IPS-18c (cell line): ENCODE results near the gene C11orf86.
"Not testable (repeated sequence)": the region's sequence is repeated elsewhere in the genome, so short reads cannot be mapped to it uniquely, and the experiment has no call there.

ENCODE experiments used
- H3K4me3 ChIP-seq: 2 replicates; pipeline ENCODE4 v1.7.0; 2013; ENCODE audit warnings: low read depth, mild to moderate bottlenecking, low read length, moderate library complexity; ENCODE audit not compliant: insufficient read depth
- H3K9me3 ChIP-seq: one replicate; pipeline ENCODE4 v1.6.1; 2013; ENCODE audit warnings: mild to moderate bottlenecking, low read length, moderate library complexity; ENCODE audit not compliant: control insufficient read depth, insufficient read depth

Gene C11orf86

GRCh38 chr11:66961691-66962213, 13.4 kb upstream of the C11orf86 start:
- H3K9me3 ChIP-seq, H3K4me3 ChIP-seq: not testable (repeated sequence)

DNA sequence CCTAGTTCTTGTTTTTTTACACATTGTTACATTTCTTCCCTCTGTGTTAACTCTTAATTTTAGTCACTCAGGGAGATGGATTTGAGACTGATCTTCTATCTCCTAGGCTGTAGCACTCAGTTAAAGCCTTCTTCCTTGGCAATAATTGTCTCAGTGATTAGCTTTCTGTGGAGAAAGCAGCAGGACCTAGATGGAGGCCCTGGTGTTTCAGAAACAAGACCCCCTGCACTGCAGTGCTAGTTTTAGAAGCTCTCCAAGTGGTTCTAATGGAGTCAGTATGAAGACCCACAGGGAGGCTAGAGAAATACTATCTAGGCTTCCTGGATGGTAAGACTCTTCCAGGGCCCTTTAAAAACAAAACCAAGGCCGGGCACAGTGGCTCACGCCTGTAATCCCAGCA, 12.9 kb upstream of the C11orf86 start:
- no peaks in the 10 kb centered on the region for H3K9me3 ChIP-seq

GRCh38 chr11:66962801-66963200, 12.3 kb upstream of the C11orf86 start:
- H3K9me3 ChIP-seq, result no peaks in the 10 kb centered on the region
- H3K4me3 ChIP-seq, result no peak overlapping the region

More for the DNA sequence above, 12.9 kb upstream of the C11orf86 start:
- no peak overlapping the region for H3K4me3 ChIP-seq

- Histone ChIP-seq H3K4me3 (no peak overlapping the region), H3K9me3 (no peaks in the 10 kb centered on the region)
Measured at GRCh38 chr11:66964495-66964894, 10.6 kb upstream of the C11orf86 start.

- no peak overlapping the region for H3K4me3 ChIP-seq
- H3K9me3 ChIP-seq, result peaks cover 4% of the 10 kb centered on the region
Measured at GRCh38 chr11:66966351-66966750, 8.8 kb upstream of the C11orf86 start.

GRCh38 chr11:66967670-66968425, 7.3 kb upstream of the C11orf86 start:
- peaks cover 4% of the 10 kb centered on the region for H3K9me3 ChIP-seq
- no peak overlapping the region for H3K4me3 ChIP-seq

DNA sequence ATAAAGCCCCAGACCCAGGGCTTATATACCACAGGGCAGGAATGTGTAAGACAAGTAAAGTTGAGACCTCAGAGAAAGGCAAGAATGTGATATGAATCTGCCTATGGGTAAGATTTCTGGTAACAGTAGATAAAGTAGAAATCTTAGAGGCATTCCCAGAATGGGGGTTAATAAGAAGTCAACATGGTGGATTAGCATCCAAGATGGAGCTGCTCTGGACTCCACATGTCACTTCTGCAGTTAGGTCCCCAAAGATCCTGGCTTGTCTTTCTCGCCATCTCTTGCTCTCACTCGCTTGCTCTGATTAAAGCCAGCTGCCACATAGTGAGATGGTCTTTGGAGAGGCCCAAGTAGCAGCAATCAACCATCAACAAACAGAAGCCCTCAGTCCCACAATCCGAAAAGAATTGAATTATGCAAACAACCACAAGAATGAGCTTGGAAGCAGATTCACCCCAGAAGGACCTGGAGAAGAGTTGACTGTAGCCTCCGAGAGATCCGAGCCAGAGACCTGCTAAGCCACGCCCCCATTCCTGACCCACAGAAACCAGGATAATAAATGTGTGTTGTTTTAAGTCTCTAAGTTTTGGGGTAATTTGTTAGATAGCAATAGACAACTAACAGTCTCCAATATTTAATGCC, 5.4 kb upstream of the C11orf86 start:
- peaks cover 4% of the 10 kb centered on the region for H3K9me3 ChIP-seq
- H3K4me3 ChIP-seq, result no peak overlapping the region

GRCh38 chr11:66970371-66970806, 4.7 kb upstream of the C11orf86 start:
- Histone ChIP-seq H3K4me3 (no peak overlapping the region), H3K9me3 (peaks cover 4% of the 10 kb centered on the region)

DNA sequence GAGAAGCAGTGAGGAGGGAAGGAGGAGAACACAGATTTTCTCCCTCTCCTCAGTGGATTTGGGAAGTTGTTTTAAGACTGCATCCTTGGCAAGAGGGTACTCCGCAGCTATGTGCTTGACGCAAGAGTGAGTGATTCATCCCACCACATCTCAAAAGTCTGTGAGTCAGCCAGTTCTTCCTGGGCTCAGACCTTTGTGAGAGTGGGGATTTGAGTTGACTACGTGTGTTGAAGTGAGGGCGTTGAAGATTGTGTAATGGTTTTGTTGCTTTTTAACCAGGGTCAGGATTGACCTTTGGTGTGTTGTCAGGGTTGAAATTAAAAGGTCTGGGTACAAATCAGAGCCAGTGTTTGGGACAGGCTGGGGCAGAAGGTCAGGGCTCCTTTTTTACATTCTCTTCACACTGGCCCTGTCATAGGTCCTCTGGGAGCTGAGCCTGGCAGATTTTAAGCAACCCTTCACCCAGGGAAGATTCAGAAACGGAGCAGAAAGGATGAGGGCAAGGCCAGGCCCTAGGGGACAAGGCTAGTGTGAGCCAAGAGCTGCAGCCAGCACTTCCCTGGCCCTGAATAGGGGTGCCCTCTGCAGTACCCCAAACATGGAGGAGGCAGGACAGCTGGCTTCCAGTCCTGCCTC, 4.2 kb upstream of the C11orf86 start:
- H3K9me3 ChIP-seq, result peaks cover 4% of the 10 kb centered on the region
- no peak overlapping the region for H3K4me3 ChIP-seq

- H3K4me3 ChIP-seq, result no peak overlapping the region
- H3K9me3 ChIP-seq, result peaks cover 4% of the 10 kb centered on the region
Measured at GRCh38 chr11:66971488-66971887, 3.6 kb upstream of the C11orf86 start.

- H3K4me3 ChIP-seq, result no peak overlapping the region
- H3K9me3 ChIP-seq, result peaks cover 4% of the 10 kb centered on the region
Measured at GRCh38 chr11:66973956-66974580, 1.0 kb upstream of the C11orf86 start.

DNA sequence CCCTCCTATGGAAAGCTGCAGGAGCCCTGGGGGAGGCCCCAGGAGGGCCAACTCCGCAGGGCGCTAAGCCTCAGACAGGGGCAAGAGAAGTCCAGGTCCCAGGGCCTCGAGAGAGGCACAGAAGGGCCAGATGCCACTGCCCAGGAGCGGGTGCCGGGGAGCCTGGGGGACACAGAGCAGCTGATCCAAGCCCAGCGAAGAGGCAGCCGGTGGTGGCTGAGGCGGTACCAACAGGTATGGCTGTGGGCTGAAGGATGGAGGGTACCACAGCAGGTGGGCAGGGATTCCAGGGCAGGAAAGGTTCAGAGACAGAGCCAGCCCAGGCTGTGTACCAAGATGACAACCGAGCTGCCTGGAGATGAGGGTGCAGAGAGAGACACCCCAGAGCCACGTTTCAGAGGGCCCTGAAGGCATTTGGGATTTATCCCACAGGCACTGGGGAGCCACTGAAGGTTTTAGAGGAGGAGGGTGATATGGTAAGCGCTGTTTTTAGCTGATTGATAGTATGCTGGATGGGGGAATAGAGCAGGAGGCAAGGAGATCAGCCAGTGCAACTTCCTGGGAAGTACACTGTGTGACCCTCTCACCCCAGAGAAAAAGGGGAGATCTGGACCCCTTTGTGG, 412 bp downstream of the C11orf86 start:
- no peak overlapping the region for H3K4me3 ChIP-seq
- no peaks in the 10 kb centered on the region for H3K9me3 ChIP-seq

GRCh38 chr11:66976028-66976467, 944 bp downstream of the C11orf86 start:
- H3K9me3 ChIP-seq, result no peaks in the 10 kb centered on the region
- H3K4me3 ChIP-seq, result no peak overlapping the region

GRCh38 chr11:66976925-66977324, 1.8 kb downstream of the C11orf86 start:
- no peak overlapping the region for H3K4me3 ChIP-seq
- H3K9me3 ChIP-seq, result no peaks in the 10 kb centered on the region

- Histone ChIP-seq H3K9me3 (no peaks in the 10 kb centered on the region), H3K4me3 (no peak overlapping the region)
Measured at GRCh38 chr11:66978229-66978628, 3.1 kb downstream of the C11orf86 start.

DNA sequence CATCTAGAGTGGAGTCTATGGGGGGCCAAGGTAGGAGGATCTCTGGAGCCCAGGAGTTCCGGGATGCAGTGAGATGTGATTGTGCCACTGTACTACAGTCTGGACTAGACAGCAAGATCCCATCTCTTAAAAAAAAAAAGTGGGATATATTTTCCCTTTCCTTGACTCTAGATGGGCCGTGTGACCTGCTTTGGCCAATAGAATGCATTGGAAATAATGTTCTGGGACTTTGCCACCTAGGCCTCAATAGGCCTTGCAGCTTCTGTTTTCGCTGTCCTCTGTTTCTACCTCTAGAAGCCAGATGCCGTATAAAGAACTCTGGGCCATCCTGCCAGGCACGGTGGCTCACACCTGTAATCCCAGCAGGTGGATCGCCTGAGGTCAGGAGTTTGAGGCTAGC, 3.6 kb downstream of the C11orf86 start:
- Histone ChIP-seq H3K4me3 (no peak overlapping the region), H3K9me3 (peaks cover 2% of the 10 kb centered on the region)

- peaks cover 2% of the 10 kb centered on the region for H3K9me3 ChIP-seq
- no peak overlapping the region for H3K4me3 ChIP-seq
Measured at GRCh38 chr11:66979336-66979980, 4.4 kb downstream of the C11orf86 start.
